ENCODE measurements around the gene ARVCF.

- no peak for TF ChIP-seq POLR2A (IDR thresholded peaks at IDR 0.05)
- no peak for TF ChIP-seq CTCF (IDR thresholded peaks at IDR 0.05)
Measured at GRCh38 chr22:20027966-20028854, 11.6 kb upstream of the ARVCF start.
